Activated CD4-positive, alpha-beta T cell treated with anti-CD3 and anti-CD28 coated beads for 36 hours (primary cell): Measurements from ENCODE around the gene OSMR. TPM values are rescaled to one million over a fixed set of nuclear protein-coding genes. Genes with fewer than 3 reads are reported as not detected.

Source experiments
- ATAC-seq: fragments of 200-7000 bp; cut with Tn5 transposase; one replicate; pipeline ENCODE4 v1.10.0; 2021; ENCODE audit warnings: mild to moderate bottlenecking, moderate library complexity
- CTCF ChIA-PET: fragments of 350-600 bp; sonication (Branson Sonifier 250); formaldehyde crosslinking; loops from one replicate; lab custom pipeline; 2021; ENCODE audit warnings: antibody characterized with exemption; lab: Charles Lee
- POLR2A ChIA-PET: fragments of 350-600 bp; sonication (Branson Sonifier 250); formaldehyde crosslinking; loops from one replicate; lab custom pipeline; 2021; ENCODE audit warnings: antibody characterized with exemption, inconsistent platforms; lab: Charles Lee
- DNase-seq: peaks from one replicate; pipeline ENCODE4 v3.0.0-alpha.2; 2020
- H3K27ac Mint-ChIP-seq: one replicate; pipeline ENCODE4 v1.8.0; 2021; ENCODE audit warnings: mixed read lengths
- H3K27me3 Mint-ChIP-seq: one replicate; pipeline ENCODE4 v1.8.0; 2021; ENCODE audit warnings: mixed read lengths
- H3K36me3 Mint-ChIP-seq: one replicate; pipeline ENCODE4 v1.8.0; 2021; ENCODE audit warnings: low read depth, mixed read lengths
- H3K4me1 Mint-ChIP-seq: one replicate; pipeline ENCODE4 v1.8.0; 2021; ENCODE audit warnings: mixed read lengths
- H3K4me3 Mint-ChIP-seq: one replicate; pipeline ENCODE4 v1.8.0; 2021; ENCODE audit warnings: mild to moderate bottlenecking, moderate library complexity, mixed read lengths
- H3K9me3 Mint-ChIP-seq: one replicate; pipeline ENCODE4 v1.8.0; 2021; ENCODE audit warnings: low read depth, mixed read lengths
- intact Hi-C, 2 experiments: fragments of 100-400 bp; cut with DNase I in 1 of 2; cut with micrococcal nuclease in 1 of 2; formaldehyde crosslinking; loops; one replicate each; pipeline versions ENCODE4 v1.14.2 to v1.15.1; 2022 to 2024; cut with DNase I, micrococcal nuclease
- total RNA-seq, 2 experiments: library from RNA; stranded (reverse); gene quantifications; one replicate each; pipeline ENCODE4 v1.2.3, GENCODE V29; 2021

The OSMR gene
- total RNA-seq, 2 experiments from 2014 or later = 0.25 to 0.26 TPM

DNA sequence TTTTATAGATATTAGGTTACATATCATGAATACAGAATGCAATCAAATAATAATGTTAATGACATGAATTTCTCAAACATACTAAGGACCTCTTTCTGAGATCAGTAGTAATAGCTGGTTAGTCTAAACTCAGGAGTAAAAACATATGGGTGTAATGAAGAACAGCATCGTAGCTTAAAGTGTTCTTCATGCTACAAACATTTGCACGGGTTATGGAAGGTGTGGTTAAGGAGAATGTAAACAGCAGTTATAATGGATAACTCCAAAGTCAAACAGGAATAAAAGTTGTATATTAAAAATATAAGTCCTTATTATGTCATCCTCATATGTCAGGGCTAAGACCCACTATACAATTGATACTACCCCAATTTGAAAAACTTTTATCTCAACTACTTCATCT lies 115.9 kb downstream of the OSMR start:
- no peak overlapping the region for H3K27ac Mint-ChIP-seq
- H3K9me3 Mint-ChIP-seq = no peaks in the 10 kb centered on the region
- DNase-seq (no peak), ATAC-seq (no peak)
- no peak overlapping the region for H3K4me3 Mint-ChIP-seq
- CTCF ChIA-PET = interaction anchor here (0.9 kb wide), 1 partner anchor 13 kb away, joined by 3 read pairs; no protein-coding TSS in a partner anchor
- intact Hi-C loops = no loop called here
- H3K36me3 Mint-ChIP-seq = peaks cover 31% of the 10 kb centered on the region
- POLR2A ChIA-PET = no interaction called here
- no peaks in the 10 kb centered on the region for H3K4me1 Mint-ChIP-seq
- H3K27me3 Mint-ChIP-seq = no peaks in the 10 kb centered on the region

DNA sequence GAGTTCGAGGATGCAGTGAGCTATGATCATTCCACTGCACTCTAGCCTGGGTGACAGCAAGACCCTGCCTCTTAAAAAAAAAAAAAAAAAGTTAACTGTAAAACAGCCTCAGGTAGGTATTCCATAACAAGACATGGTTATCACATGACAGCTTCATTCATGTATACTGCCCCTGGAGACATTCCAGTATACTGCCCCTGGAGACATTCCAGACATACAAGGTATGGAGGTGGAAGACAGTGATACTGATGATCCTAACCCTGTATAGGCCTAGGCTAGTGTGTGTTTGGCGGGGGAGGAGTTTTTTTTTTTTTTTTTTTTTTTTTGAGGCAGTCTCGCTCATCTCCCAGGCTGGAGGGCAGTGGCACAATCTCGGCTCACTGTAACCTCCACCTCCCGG lies 122.9 kb downstream of the OSMR start:
- no peak overlapping the region for H3K27ac Mint-ChIP-seq
- CTCF ChIA-PET = interaction anchor here (2.1 kb wide), 1 partner anchor 11 kb away, joined by 8 read pairs; no protein-coding TSS in a partner anchor

DNA sequence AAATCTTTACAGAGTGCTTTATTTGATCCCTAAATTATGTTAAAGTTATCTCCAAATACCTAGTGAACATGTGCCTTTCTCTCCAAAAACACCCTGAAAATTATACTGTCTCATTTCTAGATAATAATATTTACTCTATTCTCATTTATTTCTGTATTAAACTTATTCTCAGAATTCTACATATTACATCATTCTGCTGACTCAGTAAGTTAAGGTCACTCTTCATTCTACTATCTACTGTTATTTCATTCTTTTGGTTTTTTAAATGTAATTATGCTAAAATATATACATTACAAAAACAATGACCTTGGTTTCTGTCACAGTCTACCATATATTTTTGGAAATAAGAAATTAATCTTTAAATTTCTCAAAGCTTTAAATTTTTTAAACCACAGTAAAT lies 132.2 kb downstream of the OSMR start:
- Mint-ChIP-seq H3K27ac (no peak overlapping the region), H3K4me3 (no peak overlapping the region), H3K4me1 (peaks cover 7% of the 10 kb centered on the region), H3K27me3 (no peaks in the 10 kb centered on the region), H3K9me3 (no peaks in the 10 kb centered on the region), H3K36me3 (peaks cover 11% of the 10 kb centered on the region)
- ATAC-seq (no peak), DNase-seq (no peak)
- POLR2A ChIA-PET = no interaction called here
- CTCF ChIA-PET = interaction anchor here (0.9 kb wide), 1 partner anchor 15 kb away, joined by 3 read pairs; no protein-coding TSS in a partner anchor
- intact Hi-C loops = no loop called here

More for the DNA sequence above, 122.9 kb downstream of the OSMR start:
- no peaks in the 10 kb centered on the region for H3K4me1 Mint-ChIP-seq
- H3K36me3 Mint-ChIP-seq = peaks cover 14% of the 10 kb centered on the region
- POLR2A ChIA-PET = no interaction called here
- H3K4me3 Mint-ChIP-seq = no peak overlapping the region
- DNase-seq = no peak
- no peak for ATAC-seq
- no peaks in the 10 kb centered on the region for H3K9me3 Mint-ChIP-seq
- no peaks in the 10 kb centered on the region for H3K27me3 Mint-ChIP-seq
- intact Hi-C loops = no loop called here

DNA sequence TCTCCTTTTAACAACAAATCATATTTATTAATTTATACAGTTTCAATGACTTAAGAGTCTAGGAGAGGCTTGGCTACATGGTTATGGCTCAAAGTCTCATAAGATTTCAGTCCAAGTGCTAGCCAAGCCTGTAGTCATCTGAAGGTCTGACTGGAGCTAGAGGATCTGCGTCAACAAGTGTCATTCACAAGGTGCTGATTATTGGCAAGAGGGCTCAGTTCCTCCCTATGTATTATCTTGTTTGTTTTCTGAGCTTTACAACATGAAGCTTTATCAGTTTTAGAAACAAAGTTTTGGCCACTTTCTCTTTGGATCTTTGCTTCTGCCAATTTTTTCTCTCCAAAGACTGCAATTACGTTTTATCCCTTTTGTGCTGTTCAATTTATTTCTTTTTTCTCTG lies 133.7 kb downstream of the OSMR start:
- ChIA-PET POLR2A (no interaction called here), CTCF (interaction anchor here (0.5 to 0.6 kb wide), 3 partner anchors 25 to 633 kb away, joined by 3 to 6 read pairs (median 3); no protein-coding TSS in a partner anchor)
- no peak for ATAC-seq
- H3K27ac Mint-ChIP-seq = no peak overlapping the region
- DNase-seq = no peak
- no peaks in the 10 kb centered on the region for H3K27me3 Mint-ChIP-seq
- no peak overlapping the region for H3K4me3 Mint-ChIP-seq
- H3K36me3 Mint-ChIP-seq = peaks cover 5% of the 10 kb centered on the region
- peaks cover 3% of the 10 kb centered on the region for H3K4me1 Mint-ChIP-seq
- H3K9me3 Mint-ChIP-seq = no peaks in the 10 kb centered on the region
- intact Hi-C loops = no loop called here

Other genes with a start within 250 kb of the OSMR start
- gene RICTOR, start 228.4 kb downstream of the OSMR start, total RNA-seq = 10 to 100 TPM; 23.2 to 28.5 TPM